Articular chondrocyte of knee joint (primary cell): ENCODE results near the gene NUP210L. TPM values are rescaled to one million over a fixed set of nuclear protein-coding genes. Genes with fewer than 3 reads are reported as not detected.

Source experiments
- small RNA-seq: library from RNA; depleted of rRNA; stranded (forward); fragments of <200 nt; gene quantifications from one replicate; pipeline ENCODE3, GENCODE V24; 2012
- total RNA-seq: library from RNA; depleted of rRNA; stranded (reverse); fragments of >200 nt; gene quantifications from 2 replicates; pipeline ENCODE4 v1.2.3, GENCODE V29; 2012

NUP210L gene
- 0.52 and 0.86 TPM in 2 replicates for total RNA-seq

DNA sequence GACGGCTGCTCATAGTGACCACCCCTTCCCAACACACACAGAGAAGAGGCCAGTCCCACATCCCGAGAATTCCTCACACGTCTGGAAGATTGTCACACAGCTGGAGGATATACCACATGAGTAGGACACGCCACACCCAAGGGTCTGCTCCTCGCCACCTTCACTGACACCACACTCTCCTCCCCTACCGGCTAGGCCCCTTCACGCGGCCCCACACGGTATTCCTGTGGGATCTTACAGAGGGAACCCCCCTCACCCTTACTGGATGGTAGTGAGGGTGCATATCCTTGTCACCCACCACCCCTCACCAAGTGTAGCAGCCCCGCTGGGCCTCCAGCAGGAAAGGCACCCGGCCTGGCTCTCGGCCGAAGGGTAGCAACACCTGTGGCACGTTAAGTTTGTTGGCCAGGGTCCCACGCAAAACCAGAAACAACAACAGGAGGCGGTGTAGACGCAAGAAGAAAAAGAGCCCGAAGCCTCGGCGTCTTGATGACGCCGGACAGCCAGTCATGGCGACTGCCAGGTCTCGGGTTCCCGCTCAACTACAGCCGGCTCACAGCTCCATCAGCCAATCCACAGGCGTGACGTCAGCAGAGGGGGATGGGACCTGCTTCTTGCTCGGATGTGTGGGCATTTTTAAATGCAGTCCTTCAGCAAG is at the start of gene NUP210L:
Gene NUP210L, minus strand, starts transcription at position 540 of the 658 bp plus-strand sequence.

DNA sequence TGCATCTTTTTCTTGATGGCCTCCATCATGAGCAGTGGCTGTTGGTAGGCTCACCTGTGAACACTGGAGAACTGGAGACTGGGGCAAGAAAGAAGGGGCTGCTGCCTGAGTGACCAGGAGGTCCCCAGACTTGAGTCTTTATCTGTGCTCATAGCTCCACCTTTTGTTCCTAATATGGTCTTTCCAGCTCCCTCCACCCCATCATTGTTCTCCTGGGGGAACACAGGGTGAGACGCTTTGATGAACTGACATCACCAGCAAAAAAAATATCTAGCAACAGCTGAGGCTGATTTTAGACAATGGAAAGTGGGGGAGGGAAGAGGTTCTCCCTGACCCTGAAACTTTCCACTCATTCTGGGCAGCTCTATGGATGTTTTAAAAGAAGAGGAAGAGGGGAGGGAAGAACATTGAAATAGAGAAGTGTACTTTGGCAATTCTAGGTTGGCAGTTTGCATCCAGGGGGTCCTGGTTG is 37.2 kb upstream of the NUP210L start, which contains the start of gene TPM3:
Gene TPM3, minus strand, starts transcription at position 111 of the 472 bp plus-strand sequence. Its CDS starts 82 bp downstream, at position 29.

DNA sequence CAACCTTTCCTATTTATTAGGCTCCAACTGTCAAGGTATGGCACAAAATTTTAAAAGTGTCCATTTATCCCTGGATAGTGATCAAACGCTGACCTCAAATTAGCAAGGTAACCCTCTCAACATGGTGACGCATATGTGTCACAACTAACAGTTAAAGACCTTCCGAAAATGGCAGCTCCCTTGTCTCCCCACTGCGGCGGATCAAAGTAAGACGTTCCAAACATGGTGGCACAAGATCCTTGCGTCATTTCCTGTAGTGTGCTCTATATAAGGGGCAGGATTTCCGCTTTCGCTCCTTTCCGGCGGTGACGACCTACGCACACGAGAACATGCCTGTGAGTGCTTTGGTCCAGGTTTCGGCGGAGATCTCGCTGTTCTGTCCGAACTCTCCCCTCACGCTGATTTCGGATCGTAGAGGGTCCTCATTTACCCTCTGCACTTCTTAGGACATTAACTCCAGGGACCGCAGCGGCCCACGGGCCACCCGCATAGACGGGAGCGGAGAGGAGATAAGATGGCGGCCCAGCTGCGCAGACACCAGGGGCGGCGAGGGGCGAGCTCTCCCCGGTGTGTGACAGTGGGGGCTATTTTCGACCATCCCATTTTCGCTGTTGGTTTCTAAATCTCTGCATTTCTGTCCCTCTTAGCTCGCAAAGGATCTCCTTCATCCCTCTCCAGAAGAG is 164.3 kb downstream of the NUP210L start, which contains the start of gene RPS27:
Gene RPS27, plus strand, starts transcription at position 295 of the 683 bp plus-strand sequence. Its CDS starts 35 bp downstream, at position 330.

DNA sequence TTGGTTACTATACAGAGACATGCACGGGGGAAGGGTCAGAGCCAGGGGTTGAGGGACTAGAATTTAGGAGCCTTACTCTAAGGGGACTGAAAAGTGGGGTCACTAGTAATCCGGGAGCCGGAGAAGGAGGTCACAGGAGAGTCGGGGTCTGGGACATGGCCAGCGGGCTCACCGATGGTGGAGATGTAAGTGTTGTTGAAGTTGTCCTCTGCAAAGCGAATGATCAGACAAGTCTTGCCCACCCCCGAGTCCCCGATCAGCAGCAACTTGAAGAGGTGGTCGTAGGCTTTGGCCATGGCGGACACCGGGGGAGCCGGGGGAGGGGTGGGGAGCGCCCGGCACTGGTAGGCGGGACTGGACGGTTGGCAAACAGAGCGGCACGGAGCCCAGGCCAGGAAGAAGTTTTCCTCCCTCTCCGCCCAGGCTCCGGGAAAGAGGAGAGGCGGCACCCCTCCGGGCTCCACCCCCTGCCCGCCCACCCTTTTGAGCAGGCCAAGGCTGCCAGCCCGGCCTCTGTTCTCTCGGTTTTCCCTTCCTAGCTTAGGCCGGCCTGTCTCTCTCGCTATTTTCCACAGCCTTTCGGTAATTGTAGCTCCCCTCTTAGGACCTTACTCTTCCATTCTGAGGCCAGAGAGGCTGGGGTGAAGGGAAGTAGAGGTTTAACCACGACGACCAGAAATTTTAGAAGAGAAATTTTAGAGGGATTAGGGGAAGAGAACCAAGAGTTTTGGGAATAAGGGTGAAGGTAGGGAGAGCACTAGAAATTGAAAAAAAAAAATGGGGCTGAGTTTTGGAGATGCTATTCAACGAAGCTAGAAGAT is 168.7 kb downstream of the NUP210L start, which contains the start of gene RAB13:
Gene RAB13, minus strand, starts transcription at position 399 of the 821 bp plus-strand sequence. Its CDS starts 103 bp downstream, at position 296.

DNA sequence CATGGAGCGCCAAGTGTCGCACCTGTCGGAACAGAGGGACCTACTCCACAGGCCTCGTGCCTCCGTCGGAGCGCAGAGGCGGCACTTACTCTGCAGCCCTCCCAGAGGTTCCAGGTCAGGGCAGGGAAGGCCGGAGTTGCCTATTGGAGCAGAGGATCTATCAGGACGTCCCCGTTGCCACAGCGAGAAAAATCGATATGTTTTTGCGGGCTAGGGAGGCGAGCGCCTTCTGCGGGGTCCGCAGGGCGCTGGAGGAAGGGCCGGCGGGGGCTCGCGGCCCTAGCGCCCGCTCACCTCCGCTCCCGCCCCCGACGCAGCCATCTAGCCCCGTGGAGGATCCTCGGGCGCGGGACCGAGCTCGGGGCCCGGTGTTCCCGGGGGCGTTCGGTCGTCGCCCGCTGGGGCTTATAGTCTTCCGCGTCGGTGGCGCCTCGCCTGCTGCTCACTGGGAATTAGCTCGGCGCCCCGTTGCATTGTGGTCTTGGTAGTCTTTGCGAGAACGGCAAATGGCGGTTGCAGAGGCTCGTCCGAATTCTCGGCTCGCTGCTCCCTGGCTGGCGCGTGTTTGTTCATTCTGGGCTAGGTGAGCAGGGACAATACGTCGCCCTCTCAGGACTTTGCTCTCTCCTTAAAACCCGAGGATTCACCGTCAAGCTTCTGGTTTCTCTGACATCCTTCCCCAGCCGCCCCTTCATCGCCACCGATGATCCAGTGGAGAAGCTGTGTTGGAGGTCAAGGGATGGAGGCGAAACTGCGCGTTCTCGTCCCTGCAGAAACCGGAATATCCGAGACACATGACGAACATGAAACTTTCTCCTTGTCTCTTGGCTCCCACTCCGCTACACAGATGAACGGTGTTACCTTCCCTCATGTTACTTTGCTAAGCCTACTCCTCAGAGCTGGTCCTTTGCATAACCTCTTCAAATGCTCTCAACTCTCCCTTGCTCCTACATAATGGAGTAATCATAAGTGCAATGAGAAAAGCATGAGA is 177.3 kb downstream of the NUP210L start, which contains the start of gene JTB:
Gene JTB, minus strand, starts transcription at position 425 of the 991 bp plus-strand sequence. Its CDS starts 422 bp downstream, at position 3.

DNA sequence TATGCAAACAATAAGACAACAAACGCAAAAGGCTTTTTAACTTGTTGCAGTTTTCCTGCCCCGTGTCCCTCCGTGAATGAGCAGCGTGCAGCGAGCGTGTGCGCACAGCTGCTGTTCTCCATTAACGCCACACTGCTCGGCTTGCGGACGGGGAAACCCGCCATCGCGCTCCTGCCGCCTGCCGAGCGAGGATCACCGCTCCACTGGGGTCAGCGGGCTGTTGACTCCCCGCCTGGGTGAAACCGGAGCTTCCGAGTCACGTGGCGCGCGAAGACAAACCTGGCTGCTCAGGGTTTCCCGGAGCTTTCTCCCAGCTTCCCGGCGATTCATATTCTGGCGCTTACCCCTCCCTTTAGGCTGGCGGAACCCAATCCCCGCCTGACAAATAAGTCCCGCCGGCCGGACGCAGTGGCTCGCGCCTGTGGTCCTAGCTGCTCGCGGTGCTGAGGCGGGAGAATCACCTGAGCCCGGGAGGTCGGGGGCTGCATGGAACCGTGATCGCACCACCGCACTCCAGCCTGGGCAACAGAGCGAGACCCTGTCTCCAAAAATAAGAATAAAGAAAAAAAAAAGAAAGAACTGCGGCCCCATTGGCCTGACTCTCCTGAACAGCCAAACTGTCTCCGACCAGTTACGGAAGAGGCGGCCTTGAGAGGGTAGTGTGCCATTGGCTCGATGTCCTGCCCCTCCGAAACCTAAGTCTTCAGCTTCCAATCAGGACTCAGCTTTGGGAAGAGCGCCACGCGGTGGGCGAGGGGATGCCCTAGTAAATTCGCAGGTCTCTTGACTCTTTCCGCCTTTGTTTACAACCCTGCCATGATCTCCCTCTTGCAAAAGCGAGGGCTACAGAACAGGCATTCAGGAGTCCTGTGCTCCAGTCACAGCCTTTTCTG is 187.5 kb downstream of the NUP210L start, which contains the start of gene CREB3L4:
Gene CREB3L4, plus strand, starts transcription at position 796 of the 893 bp plus-strand sequence. CDS start 624 bp downstream, outside the sequence.

DNA sequence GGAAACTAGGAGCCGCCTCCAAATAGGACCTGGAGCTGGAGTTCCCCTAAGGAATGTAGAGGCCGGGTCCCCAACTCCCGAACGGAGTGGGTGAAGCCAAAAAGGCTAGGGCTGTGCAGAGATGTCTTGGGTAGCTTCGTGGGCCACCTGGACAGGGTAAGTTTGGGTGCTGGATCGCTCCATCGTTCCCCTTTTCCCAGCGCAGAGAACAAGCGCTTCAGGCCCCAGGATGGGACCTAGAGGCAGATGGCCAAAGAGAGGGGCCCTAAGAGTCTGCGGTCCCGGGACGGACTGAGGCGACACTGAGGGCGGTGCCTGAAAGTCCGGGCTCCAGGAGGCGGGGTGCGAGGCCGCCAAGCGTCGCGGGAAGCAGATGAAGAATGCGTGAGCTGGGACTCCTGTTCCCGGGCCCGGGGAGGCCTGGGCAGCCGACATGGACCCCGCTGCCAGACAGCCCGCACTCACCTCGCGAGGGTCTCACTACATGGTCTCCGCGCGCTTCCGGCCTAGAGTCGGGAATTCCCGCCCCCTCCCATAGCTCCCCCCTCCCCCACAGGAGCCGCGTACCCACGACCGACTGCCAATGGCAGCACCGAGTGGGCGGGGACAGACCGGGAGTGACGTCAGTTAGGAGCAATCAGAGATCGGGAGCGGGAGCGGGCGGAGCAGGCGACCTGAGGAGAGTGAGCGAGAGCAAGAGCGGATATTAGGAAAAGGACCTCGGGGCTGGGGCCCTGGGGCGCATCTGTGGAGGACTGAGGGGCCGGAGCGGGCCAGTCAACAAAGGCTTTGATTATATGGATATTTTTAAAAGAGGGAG is 191.6 kb downstream of the NUP210L start, which contains the start of gene SLC39A1:
Gene SLC39A1, minus strand, starts transcription at position 508 of the 820 bp plus-strand sequence. CDS start 822 bp downstream, outside the sequence.

DNA sequence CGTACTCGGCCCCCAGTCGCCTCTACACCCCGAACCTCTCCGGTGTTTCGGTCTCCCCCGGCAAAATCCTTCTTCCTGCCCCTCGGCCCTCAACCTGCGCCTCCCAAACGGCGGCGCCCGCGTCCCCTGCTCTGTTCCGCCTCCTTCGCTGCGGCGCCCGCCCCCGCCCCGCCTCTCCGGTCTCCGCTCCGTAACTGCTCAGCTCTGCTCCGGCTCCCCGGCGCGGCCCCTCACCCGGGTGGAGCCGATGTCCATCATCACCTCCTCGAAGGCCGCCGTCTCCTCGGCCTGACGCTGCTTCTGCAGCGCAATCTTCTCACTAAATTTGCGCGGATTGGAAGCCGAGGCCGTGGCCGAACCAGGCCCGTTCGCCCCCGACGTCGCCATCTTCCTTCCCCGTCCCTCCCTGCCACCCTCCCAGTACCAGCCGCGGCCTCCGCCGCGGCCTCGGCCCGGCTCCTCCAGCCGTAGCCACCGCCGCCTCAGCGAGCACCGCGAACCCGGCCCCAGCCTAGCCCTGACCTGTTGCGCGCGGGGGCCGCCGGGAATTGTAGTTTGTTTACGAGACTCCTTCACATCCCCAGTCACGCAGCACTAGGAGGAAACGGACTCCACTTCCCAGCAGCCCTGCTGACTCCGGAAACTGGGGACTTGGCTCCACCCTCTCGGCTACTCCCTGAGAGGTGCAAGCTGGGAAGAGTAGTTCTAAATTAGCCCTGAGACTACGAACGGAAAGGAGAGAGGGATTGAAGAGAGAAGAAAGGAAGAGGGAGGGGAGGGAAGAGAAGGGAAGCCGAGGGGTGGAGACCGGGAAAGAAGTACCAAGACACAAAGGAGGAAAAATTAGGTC is 196.5 kb downstream of the NUP210L start, which contains the start of gene CRTC2:
Gene CRTC2, minus strand, starts transcription at position 502 of the 850 bp plus-strand sequence. Its CDS starts 115 bp downstream, at position 387.

DNA sequence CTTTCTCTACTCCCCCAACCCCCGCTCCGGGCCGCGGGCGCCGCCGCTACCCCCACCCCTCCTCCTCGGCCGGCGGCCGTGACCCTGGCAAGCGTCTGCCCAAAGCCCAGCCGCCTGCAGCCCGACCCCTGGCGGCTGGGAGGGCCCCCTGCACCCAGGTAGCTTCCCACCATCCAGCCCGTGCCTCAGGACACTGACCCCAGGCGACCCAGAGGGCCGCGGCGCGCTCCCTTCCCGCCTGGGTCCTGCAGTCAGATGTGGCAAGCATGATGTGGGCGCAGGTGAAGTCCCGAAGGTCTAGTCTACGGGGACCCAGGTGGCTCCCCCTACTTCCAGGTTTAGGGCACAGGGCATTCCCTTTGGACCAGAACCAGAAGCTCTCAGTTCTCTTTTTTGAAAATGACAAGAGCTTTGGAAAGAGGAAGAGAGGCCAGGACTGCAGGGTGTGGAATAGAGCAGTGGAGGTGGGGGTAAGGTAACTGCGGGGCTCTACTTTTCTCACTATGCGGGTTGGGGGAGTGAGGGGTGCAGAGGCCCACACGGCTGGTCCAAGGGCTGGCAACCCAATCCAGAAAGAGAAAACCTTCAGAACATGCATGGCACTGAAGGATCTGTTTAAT is 208.1 kb downstream of the NUP210L start, which contains the start of gene DENND4B:
Gene DENND4B, minus strand, starts transcription at position 97 of the 620 bp plus-strand sequence. CDS start 2,344 bp downstream, outside the sequence.

Small RNA genes within 50 kb of the gene (small RNA-seq; reads per million reads assigned to genes)
- gene MIR190B (2.5 reads per million, percentile 78 among the genes with 10 or more reads in this experiment), gene MIR5698 (not detected), gene MIR6737 (not detected), gene RNU6-179P (not detected)

Other genes with a start within 250 kb of the NUP210L start
- 9.6 and 9.8 TPM in 2 replicates for gene GATAD2B, start 232.1 kb downstream of the NUP210L start, total RNA-seq
- 10.9 and 17.9 TPM in 2 replicates for gene DENND4B, start 208.4 kb downstream of the NUP210L start, total RNA-seq
- gene CRTC2, start 196.5 kb downstream of the NUP210L start, total RNA-seq = 5.4 and 6.0 TPM in 2 replicates
- gene SLC39A1, start 191.5 kb downstream of the NUP210L start, total RNA-seq = 97.9 TPM in 2 replicates
- 6.0 and 6.7 TPM in 2 replicates for gene CREB3L4, start 187.2 kb downstream of the NUP210L start, total RNA-seq
- gene JTB, start 177.4 kb downstream of the NUP210L start, total RNA-seq = 121 and 122 TPM in 2 replicates
- gene RAB13, start 168.7 kb downstream of the NUP210L start, total RNA-seq = 58.9 and 67.0 TPM in 2 replicates
- 1,523 and 1,552 TPM in 2 replicates for gene RPS27, start 164.3 kb downstream of the NUP210L start, total RNA-seq
- 482 and 483 TPM in 2 replicates for gene TPM3, start 37.0 kb upstream of the NUP210L start, total RNA-seq
- not detected in 2 replicates for gene CFAP141, start 51.3 kb upstream of the NUP210L start, total RNA-seq
- gene UBAP2L, start 65.9 kb upstream of the NUP210L start, total RNA-seq = 124 and 137 TPM in 2 replicates
- gene HAX1, start 117.6 kb upstream of the NUP210L start, total RNA-seq = 117 and 124 TPM in 2 replicates
- gene AQP10, start 166.0 kb upstream of the NUP210L start, total RNA-seq = 0.13 TPM in 1 of 2 replicates, not detected in the other
- gene ATP8B2, start 170.5 kb upstream of the NUP210L start, total RNA-seq = 258 and 314 TPM in 2 replicates